Endometrial microvascular endothelial cells (primary cell): ENCODE data around the gene DIPK1B. TPM values are rescaled to one million over a fixed set of nuclear protein-coding genes. Genes with fewer than 3 reads are reported as not detected.
"Not testable (repeated sequence)": the region's sequence is repeated elsewhere in the genome, so short reads cannot be mapped to it uniquely, and the experiment has no call there.

Source experiments
- in situ Hi-C: cut with HindIII; loops from 2 replicates; pipeline ENCODE4 v1.10.0; 2017; ENCODE audit warnings: low sequenced_read_pairs, low pct_unique_long_range_greater_than_20kb; ENCODE audit errors: inconsistent ontology term
- total RNA-seq: library from RNA; depleted of rRNA; stranded (reverse); fragments of >200 nt; gene quantifications from one replicate; pipeline ENCODE4 v1.2.3, GENCODE V29; 2015; ENCODE audit errors: inconsistent ontology term

DIPK1B gene
- total RNA-seq, 1 donor from 2014 or later: 44.5 TPM

DNA sequence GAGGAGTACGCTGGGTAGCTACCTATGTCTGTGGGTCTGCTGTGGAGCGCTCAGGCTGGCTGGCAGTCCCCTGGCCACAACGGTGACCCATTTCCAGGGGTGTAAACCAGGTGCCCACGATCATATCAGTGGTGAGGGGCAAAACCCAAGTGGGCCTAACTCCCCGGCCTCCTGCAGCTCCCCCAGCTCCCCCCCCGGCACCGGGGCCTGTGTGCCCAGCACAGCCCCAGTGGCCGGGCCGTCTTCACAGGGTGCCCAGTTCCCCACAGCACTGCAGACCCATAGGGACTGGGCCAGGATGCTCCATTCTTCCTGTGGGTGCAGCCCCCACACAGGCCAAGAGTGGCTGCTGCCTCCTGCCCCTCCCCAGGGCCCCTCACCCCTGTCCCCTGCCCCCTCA lies 46.6 kb downstream of the DIPK1B start:
- in situ Hi-C loops: no loop called here

DNA sequence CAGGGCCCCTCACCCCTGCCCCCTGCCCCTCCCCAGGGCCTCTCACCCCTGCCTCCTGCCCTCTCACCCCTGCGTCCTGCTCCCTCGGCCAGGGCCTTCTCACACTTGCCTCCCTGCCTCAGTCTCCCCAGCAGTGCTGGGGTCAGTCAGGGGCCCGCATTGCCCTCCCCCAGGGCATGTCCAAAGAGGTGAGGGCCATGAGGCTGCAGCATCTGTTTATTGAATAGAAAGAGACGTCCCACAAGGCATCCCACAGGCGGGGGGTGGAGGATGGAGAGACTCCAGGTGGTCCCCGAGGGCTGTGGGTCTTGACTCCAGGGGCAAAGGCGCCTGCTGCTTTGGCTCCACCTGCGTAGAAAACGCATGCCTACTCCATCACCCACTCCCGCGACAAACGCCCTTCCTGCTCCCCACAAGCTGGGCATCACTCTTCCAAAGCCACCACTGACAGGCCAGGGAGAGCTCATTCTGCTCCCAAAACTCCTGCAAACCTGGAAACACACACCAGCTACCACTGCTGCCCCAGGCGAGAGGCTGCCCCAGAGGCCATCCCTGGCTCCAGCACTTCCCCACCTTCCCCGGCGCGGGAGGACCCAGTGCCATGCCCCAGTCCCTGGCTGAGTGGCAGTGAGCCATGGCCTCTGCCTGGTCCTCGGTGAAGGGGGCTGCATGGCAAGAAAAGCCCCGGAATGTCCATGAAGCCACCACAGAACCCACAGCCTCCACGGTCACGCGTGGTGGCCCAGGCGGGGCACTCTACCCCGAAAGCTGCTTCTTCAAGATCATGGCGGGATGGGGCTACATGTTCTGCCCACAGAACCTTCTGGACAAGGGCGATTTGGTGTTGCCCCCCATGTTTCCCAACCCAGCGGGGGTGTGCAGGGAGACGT lies 47.3 kb downstream of the DIPK1B start:
- in situ Hi-C loops: no loop called here

DNA sequence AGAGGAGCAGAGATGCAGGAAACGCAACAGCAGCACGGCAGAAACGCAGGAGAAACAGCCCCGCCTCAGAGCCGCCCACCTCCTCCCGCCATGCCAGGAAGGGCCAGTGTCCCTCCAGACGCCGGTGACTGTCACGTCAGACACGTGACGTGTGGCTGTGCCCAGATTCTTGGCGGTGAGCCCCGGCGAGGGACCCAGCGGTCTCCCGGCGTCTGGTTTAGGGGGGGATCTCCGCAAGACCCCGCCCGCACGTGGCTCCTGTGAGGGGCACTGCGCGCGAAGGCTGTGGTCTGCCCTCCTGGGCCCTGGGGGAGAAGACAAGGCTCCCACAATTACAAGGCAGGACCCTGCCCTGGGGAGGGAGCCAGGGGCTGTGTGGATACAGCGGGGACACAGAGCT lies 48.1 kb downstream of the DIPK1B start:
- in situ Hi-C loops: no loop called here

DNA sequence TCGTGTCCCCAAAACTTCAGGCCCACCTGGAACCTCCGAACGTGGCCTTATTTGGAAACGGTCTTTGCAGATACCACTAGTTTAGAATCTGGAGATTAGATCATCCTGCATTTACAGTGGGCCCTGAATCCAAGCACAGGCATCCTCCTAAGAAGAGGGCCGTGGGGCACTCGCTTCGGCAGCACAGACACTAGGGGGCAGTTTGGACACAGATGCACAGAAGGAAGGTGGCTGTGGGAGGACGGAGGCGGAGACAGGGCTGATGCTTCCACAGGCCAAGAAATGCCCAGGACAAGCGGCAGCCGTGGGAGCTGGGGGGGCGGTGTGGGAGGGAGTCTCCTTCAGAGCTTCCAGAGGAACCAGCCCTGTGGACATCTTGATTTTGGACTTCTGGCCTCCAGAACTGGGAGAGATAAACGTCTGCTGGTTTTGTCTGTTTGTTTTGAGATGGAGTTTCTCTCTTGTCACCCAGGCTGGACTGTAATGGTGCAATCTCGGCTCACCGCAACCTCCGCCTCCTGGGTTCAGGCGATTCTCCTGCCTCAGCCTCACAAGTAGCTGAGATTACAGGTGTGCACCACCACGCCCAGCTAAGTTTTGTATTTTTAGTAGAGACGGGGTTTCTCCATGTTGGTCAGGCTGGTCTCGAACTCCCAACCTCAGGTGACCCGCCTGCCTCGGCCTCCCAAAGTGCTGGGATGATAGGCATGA lies 48.6 kb downstream of the DIPK1B start:
- in situ Hi-C loops: not testable (repeated sequence)

DNA sequence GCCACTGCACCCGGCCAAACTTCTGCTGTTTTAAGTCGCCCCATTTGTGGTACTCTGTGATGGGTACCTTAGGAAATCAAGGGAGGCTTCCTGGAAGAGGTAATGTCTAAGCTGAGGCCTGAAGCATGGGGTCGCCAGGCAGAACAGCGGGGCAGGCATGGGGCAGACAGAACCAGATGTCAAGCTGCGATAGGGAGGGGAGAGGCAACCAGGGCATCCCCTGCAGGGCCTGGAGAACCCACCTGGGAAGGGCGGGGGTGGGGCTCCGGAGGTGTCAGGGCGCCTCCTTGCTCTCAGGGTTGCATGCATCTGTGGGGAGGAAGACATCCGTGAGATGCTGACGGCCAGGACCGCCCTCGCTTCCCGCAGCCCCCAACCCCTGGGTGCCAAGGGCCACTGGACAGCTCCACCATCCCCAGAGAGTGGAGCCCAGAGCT lies 49.2 kb downstream of the DIPK1B start:
- in situ Hi-C loops: no loop called here

DNA sequence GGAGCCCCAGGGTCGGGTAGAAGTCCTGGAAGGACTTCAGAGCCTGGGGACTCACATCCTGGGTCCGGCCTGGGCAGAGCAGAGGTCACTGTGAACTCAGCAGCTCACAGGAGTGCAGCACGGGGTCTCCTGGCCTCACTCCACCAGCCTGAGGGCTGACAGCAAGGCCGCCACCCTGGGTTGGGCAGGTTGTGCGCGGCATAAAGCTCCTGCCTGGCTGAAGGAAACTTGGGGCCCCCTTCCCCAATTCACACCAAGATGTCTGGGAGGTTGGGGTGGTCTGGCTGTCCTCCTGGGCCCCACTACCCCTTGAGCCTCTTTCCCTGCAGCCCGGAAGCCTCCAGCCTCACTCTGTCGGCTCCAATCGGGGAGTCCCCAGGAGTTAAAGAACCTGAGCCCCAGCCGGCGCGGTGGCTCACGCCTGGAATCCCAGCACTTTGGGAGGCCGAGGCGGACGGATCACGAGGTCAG lies 49.9 kb downstream of the DIPK1B start:
- in situ Hi-C loops: no loop called here

DNA sequence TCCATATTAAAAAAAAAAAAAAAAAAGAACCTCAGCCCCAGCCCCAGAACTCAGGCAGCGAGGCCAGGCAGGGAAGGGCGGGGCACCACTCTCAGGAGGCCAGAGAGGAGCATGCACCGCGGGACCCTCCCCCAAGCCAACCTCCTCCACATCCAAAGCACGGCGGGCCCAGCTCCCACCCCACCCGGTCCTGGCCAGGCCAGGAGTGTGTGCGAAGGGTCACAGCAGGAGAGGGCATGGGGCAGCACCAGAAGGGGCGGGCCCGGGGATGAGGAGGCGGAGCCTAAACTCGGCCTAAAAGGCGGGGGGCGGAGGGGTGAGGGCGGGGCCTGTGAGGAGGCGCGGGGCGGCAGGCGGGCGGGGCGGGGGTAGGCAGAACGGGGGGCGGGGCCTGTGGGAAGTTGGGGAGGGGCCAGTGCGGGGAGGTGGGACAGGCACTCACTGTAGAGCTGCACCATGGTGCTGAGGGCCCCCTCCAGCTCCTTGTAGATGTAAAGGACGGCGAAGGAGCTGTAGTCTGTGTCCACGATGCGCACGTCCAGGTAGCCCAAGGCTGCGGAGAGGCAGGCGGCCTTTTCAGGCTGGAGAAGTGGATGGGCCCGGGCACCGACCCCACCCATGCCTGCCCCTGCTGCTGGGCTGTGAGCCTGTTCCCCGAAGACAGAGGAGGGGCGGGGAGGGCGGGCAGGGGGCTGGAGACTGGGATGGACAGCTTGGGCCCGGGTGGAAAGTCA lies 50.7 kb downstream of the DIPK1B start:
- in situ Hi-C loops: no loop called here

DNA sequence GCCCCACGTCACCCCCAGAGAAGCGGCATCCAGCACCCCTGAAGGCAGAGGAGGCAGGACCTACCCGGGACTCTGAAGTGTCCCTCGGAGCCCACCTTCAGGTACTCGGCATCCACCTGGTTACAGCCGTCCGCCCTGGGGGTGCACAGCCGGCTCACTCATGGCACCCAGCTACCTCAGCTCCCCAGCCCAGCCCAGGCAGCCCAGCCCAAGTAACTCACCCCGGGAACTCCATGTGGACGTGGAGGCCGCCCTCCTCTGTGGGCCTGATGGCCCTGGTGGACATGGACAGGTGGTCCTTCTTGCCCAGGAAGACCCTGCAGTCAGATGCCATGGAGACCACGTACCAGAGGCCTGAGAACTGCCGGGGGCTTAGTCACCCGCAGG lies 51.3 kb downstream of the DIPK1B start:
- in situ Hi-C loops: no loop called here

DNA sequence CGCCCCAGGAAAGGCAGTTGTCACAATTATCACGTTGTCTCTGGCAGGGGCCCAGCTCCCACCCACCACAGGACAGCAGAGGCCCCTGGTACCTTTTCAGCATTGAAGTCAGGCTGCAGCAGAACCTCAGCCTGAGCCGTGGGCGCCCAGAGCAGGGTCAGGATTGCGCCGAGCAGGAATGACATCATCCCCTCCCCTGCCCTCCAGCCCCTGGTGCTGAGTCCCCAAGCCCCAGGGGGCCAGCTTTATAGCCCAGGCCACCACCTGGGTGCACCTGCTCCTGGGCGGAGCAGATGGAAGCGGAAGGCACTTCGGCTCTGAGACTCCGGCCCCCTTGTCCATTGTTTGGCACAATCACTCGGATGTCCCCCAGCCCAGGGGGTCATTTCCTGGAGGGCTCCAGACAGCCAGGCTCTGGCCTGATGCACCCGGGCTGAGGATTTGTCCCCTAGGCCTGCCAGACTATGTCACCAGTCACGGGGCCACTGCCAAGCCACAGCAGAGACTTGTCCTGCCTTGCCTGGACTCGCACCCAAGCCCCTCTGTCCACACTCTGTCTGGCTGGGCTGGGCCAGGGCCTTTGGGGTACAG lies 52.0 kb downstream of the DIPK1B start, which contains the start of gene LCN15:
TSS of gene LCN15 (minus strand) at position 218 of the 591 bp plus-strand sequence. CDS start at position 188, 30 bp downstream.
- in situ Hi-C loops: no loop called here

DNA sequence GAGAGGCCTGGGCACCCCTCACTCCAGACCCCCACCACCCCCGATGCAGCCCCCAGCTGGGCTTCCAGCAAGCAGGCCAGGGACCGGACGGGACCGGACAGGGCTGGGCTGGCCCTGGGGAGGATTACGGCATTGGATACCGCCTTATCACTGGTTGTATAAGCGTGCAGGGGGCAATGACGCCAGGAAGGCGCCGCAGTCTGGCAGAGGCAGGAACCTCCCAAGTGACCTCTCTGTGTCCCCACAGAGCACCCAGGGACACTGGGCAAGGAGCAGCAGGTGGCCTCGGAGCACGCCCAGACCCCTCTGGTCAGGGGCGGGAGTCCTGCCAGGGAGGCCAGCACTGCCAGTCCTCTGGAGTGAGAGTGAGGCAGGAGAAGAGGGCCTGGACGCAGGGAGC lies 52.7 kb downstream of the DIPK1B start:
- in situ Hi-C loops: no loop called here

DNA sequence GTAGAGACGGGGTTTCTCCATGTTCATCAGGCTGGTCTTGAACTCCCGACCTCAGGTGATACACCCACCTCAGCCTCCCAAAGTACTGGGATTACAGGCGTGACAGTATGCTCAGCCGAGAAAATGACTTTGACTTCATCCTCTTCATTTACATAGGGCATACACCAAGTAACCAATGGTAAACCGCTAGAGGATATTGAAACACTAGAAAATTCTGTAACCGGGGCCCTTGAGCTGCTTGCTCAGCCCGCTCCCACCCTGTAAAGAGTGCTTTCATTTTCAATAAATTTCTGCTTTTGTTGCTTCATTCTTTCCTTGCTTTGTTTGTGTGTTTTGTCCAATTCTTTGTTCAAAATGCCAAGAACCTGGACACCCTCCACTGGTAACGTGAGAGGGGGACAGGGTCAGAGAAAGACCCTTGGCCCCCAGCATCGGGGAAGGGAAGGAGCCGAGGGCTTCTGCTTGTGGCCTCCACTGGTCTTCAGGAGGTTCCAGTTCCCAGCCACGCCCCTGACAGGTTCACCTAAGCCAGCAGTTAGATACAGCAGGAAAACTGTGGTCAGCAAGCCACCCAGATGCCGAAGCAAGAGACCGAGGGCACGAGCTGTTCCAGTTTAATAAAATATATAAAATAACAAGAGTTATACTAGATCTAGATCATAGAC lies 53.5 kb downstream of the DIPK1B start:
- in situ Hi-C loops: not testable (repeated sequence)

DNA sequence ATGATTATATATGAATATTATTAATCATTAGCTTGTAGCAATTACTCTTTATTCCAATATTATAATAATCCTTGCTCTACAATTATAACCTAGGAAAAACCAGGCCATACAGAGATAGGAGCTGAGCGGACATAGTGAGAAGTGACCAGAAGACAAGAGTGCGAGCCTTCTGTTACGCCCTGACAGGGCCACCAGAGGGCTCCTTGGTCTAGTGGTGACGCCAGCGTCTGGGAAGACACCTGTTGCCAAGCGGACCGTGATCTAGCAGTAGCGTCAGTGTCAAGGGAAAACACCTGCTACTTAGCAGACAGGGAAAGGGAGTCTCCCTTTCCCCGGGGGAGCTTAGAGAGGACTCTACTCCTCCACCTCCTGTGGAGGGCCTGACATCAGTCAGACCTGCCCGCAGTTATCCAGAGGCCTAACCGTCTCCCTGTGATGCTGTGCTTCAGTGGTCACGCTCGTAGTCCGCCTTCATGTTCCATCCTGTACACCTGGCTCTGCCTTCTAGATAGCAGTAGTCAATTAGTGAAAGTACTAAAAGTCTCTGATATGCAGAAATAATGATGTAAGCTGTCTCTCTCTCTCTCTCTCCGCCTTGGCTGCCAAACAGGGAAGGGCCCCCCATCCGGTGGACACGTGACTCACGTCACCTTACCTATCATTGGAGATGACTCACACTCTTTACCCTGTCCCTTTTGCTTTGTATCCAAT lies 54.2 kb downstream of the DIPK1B start:
- in situ Hi-C loops: not testable (repeated sequence)

DNA sequence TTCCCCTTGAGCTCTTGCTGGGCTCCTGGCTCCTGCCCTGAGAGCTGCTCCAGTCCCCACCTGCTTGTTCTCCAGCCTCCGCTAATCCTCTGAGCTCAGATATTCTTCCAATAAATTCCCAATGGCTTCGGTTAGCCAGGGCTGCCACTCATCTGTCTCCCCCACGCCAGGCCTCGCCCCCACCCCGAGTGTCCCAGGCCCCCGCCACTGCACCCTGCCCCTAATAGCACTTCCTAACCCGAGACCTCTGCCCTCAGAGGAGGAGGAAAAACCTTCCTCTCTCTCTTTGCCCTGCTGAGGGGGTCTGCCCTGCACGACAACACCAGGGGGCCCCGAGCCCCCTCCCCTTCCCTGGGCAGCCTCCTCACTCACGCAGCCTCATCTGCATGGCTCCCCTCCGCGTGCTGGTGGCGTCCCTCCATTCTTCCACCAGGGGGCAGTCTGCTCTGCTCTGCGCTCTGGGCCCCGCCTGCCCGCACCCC lies 57.4 kb downstream of the DIPK1B start:
- in situ Hi-C loops: no loop called here

DNA sequence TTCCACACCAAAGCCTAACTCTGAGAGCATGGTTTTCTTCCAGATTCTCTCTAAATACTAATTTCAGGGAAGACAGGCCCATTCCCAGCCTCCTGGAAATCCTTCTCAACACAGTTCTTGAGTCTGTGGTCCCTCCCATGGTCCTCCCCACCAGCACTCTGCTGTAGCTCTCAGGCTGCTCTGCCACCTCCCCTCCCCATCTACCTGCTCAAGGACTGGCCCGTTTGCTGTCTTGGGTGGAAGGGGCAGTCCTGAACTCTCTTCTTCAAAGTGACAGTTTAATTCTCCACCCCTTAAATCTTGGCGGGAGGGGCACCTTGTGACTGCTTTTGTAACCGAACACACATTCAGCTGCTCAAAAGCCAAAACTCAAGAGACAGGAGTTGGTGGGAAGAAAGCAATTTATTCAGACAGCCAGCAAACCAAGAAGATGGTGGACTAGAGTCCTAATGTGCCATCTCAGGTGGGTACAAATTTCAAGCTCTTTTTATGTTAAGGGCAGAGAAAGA lies 59.6 kb downstream of the DIPK1B start:
- in situ Hi-C loops: no loop called here

DNA sequence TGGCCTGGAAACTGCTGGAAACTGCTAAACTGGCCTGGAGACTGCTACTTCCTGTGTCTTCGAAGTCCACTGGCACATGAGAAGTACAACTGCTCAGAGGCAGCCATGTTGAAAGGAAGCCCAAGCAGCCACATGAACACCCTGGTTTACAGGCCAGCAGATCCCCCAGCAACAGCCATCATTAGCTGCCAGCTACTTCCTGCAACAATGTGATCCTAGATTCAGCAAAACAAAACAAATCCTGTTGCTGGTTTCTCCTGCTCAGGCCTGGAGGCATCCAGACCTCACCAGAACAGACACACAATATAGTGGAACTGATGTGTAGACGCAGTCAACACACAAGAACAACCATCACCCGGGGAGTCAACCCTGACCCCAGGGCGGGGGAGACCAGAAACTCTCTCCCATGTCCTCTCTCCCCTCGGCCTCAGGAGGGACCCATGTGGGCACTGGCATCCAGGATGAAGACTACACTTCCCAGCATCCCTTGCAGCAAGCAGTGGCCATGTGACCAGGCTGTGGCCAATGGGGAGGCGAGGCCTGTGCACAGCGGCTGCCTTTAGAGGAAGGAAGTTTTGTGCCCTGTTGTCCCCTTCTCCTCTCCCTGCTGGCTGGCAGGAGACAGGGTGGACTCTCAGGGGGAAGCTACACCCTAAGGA lies 61.1 kb downstream of the DIPK1B start:
- in situ Hi-C loops: no loop called here
